ENCODE results near the gene MRPL3. TPM values are rescaled to one million over a fixed set of nuclear protein-coding genes. Genes with fewer than 3 reads are reported as not detected.
A peak's percentile ranks its signal among the peaks of the same experiment; 100 is the strongest.
"Not testable (repeated sequence)": the region's sequence is repeated elsewhere in the genome, so short reads cannot be mapped to it uniquely, and the experiment has no call there.

The MRPL3 gene
- total RNA-seq, 2 experiments from 2014 or later, result 166 to 278 TPM

DNA sequence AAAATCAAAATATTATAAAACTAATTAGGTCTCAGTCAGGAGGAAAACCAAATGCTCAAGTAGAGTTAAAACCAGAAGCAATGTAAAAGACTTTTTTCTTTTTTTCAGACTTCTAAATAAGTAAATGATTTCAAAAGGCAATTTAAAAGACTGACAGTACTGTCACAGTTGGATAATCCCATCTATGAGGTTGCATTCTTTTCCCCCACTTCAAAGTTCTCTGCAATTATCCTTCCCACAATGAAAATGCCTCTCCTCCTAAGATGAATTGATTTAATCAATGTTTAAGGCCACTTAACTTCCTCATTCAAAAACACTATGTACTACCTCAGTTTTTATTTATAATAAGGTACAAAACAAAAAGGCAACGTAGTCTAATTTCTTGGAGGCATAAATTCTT lies 8.1 kb downstream of the MRPL3 start:
- peaks cover 21% of the 10 kb centered on the region for H3K4me1 Mint-ChIP-seq
- intact Hi-C loops (cut with DNase I, micrococcal nuclease), result no loop called here
- POLR2A ChIA-PET, result no interaction called here
- H3K27ac Mint-ChIP-seq, result no peak overlapping the region
- H3K9me3 Mint-ChIP-seq (ENCODE audit: low read depth), result no peaks in the 10 kb centered on the region
- CTCF ChIA-PET, result no interaction called here
- ATAC-seq (no peak), DNase-seq (no peak)
- no peaks in the 10 kb centered on the region for H3K27me3 Mint-ChIP-seq
- H3K4me3 Mint-ChIP-seq, result no peak overlapping the region
- H3K36me3 Mint-ChIP-seq (ENCODE audit: low read depth), result peaks cover 54% of the 10 kb centered on the region

DNA sequence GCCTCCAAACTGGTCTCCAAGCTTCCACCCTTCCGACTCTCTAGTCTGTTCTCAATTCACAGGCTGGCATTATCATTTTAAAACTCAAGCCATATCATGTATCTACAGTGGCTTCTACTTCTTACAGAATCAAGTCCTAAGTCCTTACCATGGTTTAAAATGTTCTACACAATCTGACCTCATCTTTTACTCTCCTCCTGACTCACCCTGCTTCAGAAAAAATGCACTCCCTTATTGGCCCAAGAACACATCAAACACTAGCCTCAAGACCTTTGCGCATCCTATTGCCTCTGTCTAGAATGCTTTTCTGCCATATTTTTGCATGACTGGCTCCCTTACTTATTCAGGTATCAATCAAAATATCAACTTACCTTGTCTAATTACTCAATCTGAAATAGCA lies 11.0 kb downstream of the MRPL3 start:
- Mint-ChIP-seq H3K27me3 (no peaks in the 10 kb centered on the region), H3K4me3 (no peak overlapping the region), H3K9me3 (ENCODE audit: low read depth) (no peaks in the 10 kb centered on the region), H3K36me3 (ENCODE audit: low read depth) (peaks cover 51% of the 10 kb centered on the region), H3K27ac (no peak overlapping the region), H3K4me1 (peaks cover 17% of the 10 kb centered on the region)
- ATAC-seq (peak; percentile 66), DNase-seq (no peak)
- CTCF ChIA-PET, result no interaction called here
- intact Hi-C loops (cut with DNase I, micrococcal nuclease), result no loop called here
- POLR2A ChIA-PET, result no interaction called here

GRCh38 chr3:131491084-131491483 lies 11.7 kb downstream of the MRPL3 start:
- ChIA-PET POLR2A (no interaction called here), CTCF (interaction anchor here (1.0 kb wide), 1 partner anchor 9 kb away, joined by 3 read pairs; no protein-coding TSS in a partner anchor)
- Mint-ChIP-seq H3K27me3 (no peaks in the 10 kb centered on the region), H3K4me1 (peaks cover 17% of the 10 kb centered on the region), H3K27ac (no peak overlapping the region), H3K9me3 (ENCODE audit: low read depth) (no peaks in the 10 kb centered on the region), H3K4me3 (no peak overlapping the region), H3K36me3 (ENCODE audit: low read depth) (peaks cover 50% of the 10 kb centered on the region)
- ATAC-seq (no peak), DNase-seq (no peak)
- intact Hi-C loops (cut with DNase I, micrococcal nuclease), result no loop called here

DNA sequence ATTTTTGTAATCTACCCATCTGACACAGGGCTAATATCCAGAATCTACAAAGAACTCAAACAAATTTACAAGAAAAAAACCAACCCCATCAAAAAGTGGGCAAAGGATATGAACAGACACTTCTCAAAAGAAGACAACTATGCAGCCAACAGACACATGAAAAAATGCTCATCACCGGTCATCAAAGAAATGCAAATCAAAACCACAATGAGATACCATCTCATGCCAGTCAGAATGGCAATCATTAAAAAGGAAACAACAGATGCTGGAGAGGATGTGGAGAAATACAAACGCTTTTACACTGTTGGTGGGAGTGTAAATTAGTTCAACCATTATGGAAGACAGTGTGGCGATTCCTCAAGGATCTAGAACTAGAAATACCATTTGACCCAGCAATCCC lies 16.2 kb downstream of the MRPL3 start:
- ATAC-seq; H3K27me3 Mint-ChIP-seq; POLR2A ChIA-PET; H3K4me3 Mint-ChIP-seq; H3K9me3 Mint-ChIP-seq (ENCODE audit: low read depth); DNase-seq; CTCF ChIA-PET; intact Hi-C loops (cut with DNase I, micrococcal nuclease): not testable (repeated sequence)
- H3K36me3 Mint-ChIP-seq (ENCODE audit: low read depth), result peaks cover 40% of the 10 kb centered on the region
- peaks cover 17% of the 10 kb centered on the region for H3K4me1 Mint-ChIP-seq
- peak overlapping the region; percentile 34 for H3K27ac Mint-ChIP-seq

GRCh38 chr3:131485119-131485518 lies 17.7 kb downstream of the MRPL3 start:
- DNase-seq (no peak), ATAC-seq (no peak)
- ChIA-PET CTCF (interaction anchor here (0.5 to 0.9 kb wide), 2 partner anchors 10 to 103 kb away, joined by 4 read pairs; no protein-coding TSS in a partner anchor), POLR2A (no interaction called here)
- intact Hi-C loops (cut with DNase I, micrococcal nuclease), result no loop called here
- no peaks in the 10 kb centered on the region for H3K9me3 Mint-ChIP-seq (ENCODE audit: low read depth)
- H3K4me1 Mint-ChIP-seq, result peaks cover 17% of the 10 kb centered on the region
- H3K4me3 Mint-ChIP-seq, result no peak overlapping the region
- no peak overlapping the region for H3K27ac Mint-ChIP-seq
- no peaks in the 10 kb centered on the region for H3K27me3 Mint-ChIP-seq
- H3K36me3 Mint-ChIP-seq (ENCODE audit: low read depth), result peaks cover 43% of the 10 kb centered on the region

DNA sequence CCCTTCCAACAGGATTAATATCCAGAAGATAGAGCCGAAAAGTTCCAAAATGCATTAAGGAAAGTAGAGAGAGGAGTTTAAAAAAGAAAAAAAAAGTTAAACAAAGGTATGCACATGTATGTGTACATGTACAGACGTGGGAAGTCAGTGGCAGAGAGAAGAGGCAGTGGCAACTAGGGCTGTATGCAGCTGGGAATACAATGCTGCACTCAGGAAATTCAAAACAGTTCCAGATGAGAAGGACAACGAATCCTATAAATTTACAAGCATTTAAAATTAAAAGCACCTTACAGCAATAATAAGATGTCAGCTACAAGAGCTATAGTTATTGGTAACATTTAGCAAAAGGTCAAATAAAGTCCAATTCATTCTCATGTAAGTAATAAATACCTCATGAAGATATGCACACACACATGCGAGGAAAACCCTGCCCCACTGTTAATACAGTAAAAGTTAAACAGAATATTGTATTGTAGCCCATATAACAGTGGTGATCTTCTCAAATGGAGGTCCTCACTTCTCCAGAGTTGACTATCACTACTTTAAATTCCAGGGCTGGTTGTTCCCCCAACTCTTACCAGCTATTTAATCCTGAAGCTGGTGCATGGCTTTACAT lies 18.2 kb downstream of the MRPL3 start:
- Mint-ChIP-seq H3K36me3 (ENCODE audit: low read depth) (peaks cover 46% of the 10 kb centered on the region), H3K9me3 (ENCODE audit: low read depth) (no peaks in the 10 kb centered on the region), H3K27ac (no peak overlapping the region), H3K4me3 (no peak overlapping the region), H3K4me1 (peaks cover 17% of the 10 kb centered on the region), H3K27me3 (no peaks in the 10 kb centered on the region)
- ATAC-seq (no peak), DNase-seq (no peak)
- CTCF ChIA-PET, result interaction anchor here (0.5 to 0.9 kb wide), 2 partner anchors 9 to 103 kb away, joined by 4 read pairs; no protein-coding TSS in a partner anchor
- POLR2A ChIA-PET, result no interaction called here
- intact Hi-C loops (cut with DNase I, micrococcal nuclease), result no loop called here

DNA sequence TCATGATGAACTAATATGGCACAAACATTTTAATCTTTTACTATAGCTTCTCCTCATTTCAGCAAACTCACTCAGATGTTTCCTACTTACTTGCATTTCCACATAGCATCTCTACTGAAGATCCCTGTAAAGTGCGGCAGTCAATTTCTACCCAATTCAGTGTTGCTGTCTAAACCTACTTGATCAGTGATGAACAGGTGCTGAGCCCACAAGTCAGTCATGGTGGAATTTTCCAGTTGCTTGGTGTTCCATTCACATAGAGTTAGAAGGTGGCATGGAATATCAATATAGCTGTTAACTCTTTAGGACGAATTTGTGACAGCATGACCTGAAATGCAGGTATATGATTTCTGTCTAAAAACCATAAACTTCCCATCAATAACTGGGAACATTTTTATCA lies 22.7 kb downstream of the MRPL3 start:
- Mint-ChIP-seq H3K9me3 (ENCODE audit: low read depth) (no peaks in the 10 kb centered on the region), H3K4me1 (peaks cover 18% of the 10 kb centered on the region), H3K27me3 (no peaks in the 10 kb centered on the region), H3K4me3 (no peak overlapping the region), H3K27ac (no peak overlapping the region), H3K36me3 (ENCODE audit: low read depth) (peaks cover 35% of the 10 kb centered on the region)
- intact Hi-C loops (cut with DNase I, micrococcal nuclease), result no loop called here
- ChIA-PET POLR2A (no interaction called here), CTCF (no interaction called here)
- no peak for DNase-seq
- ATAC-seq, result no peak

GRCh38 chr3:131477813-131478212 lies 25.0 kb downstream of the MRPL3 start:
- Mint-ChIP-seq H3K4me1 (peaks cover 36% of the 10 kb centered on the region), H3K9me3 (ENCODE audit: low read depth) (no peaks in the 10 kb centered on the region), H3K36me3 (ENCODE audit: low read depth) (peaks cover 40% of the 10 kb centered on the region), H3K27me3 (no peaks in the 10 kb centered on the region), H3K27ac (no peak overlapping the region), H3K4me3 (no peak overlapping the region)
- POLR2A ChIA-PET, result interaction anchor here (0.5 kb wide), 1 partner anchor 146 kb away, joined by 3 read pairs; no protein-coding TSS in a partner anchor
- DNase-seq, result no peak
- intact Hi-C loops (cut with DNase I, micrococcal nuclease), result no loop called here
- no peak for ATAC-seq
- CTCF ChIA-PET, result no interaction called here

- Mint-ChIP-seq H3K27ac (no peak overlapping the region), H3K27me3 (no peaks in the 10 kb centered on the region), H3K36me3 (ENCODE audit: low read depth) (peaks cover 48% of the 10 kb centered on the region), H3K4me1 (peaks cover 60% of the 10 kb centered on the region), H3K9me3 (ENCODE audit: low read depth) (no peaks in the 10 kb centered on the region), H3K4me3 (no peak overlapping the region)
- intact Hi-C loops (cut with DNase I, micrococcal nuclease), result no loop called here
- DNase-seq (no peak), ATAC-seq (no peak)
- CTCF ChIA-PET, result no interaction called here
- POLR2A ChIA-PET, result no interaction called here
These were observed 28.7 kb downstream of the MRPL3 start for GRCh38 chr3:131474115-131474514.

GRCh38 chr3:131470377-131470776 lies 32.4 kb downstream of the MRPL3 start:
- H3K27ac Mint-ChIP-seq, result peak overlapping the region; percentile 26
- ChIA-PET CTCF (no interaction called here), POLR2A (no interaction called here)
- no peaks in the 10 kb centered on the region for H3K27me3 Mint-ChIP-seq
- ATAC-seq (peak; percentile 83), DNase-seq (peak; percentile 10)
- intact Hi-C loops (cut with DNase I, micrococcal nuclease), result loop anchor here in 1 of 2 experiments (1.0 kb wide), 1 partner anchor 32 kb away; the partner anchor contains the start of gene MRPL3
- peaks cover 44% of the 10 kb centered on the region for H3K36me3 Mint-ChIP-seq (ENCODE audit: low read depth)
- peaks cover 42% of the 10 kb centered on the region for H3K4me1 Mint-ChIP-seq
- H3K9me3 Mint-ChIP-seq (ENCODE audit: low read depth), result no peaks in the 10 kb centered on the region
- no peak overlapping the region for H3K4me3 Mint-ChIP-seq

DNA sequence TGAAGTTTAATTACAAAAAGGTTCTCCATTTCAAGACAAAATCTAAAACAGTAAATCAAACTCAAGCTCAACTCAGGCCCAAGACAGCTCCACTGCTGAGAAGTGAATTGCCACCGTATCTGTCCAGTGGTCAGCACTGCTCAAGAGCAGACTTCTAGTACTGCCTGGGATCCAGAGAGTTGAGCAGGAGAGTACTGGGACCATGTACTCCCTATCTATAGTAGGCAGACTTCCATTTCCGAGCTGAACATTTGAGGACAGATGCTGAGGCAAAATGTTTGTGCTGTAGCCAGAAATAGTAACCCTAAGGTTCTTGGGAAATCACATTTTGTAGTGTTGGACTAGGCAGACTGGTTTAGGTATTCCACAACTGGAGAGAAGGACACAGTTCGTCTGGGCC lies 44.1 kb downstream of the MRPL3 start:
- CTCF ChIA-PET, result interaction anchor here (0.5 kb wide), 1 partner anchor 283 kb away, joined by 3 read pairs; no protein-coding TSS in a partner anchor

DNA sequence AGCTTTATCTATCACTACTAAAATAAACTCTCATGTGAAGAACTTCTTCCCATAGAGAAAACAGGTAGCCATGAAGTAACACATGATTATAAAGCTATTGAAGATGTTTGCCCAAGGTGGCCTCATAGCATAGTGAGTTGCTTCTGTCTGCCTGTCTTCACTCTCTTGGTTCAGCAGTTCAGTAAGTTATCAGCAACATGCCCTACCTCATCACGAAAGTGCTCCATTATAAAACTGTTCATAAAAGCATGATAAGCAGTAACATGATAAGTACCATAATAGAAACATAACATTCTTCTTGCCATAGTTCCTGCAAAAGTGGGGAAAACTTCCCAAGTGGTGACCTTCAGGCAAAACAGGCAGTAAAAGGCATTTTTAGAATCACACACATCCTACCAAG lies 45.6 kb downstream of the MRPL3 start:
- Mint-ChIP-seq H3K4me3 (no peak overlapping the region), H3K9me3 (ENCODE audit: low read depth) (no peaks in the 10 kb centered on the region), H3K4me1 (no peaks in the 10 kb centered on the region), H3K36me3 (ENCODE audit: low read depth) (peaks cover 28% of the 10 kb centered on the region), H3K27ac (no peak overlapping the region), H3K27me3 (no peaks in the 10 kb centered on the region)
- ChIA-PET CTCF (no interaction called here), POLR2A (no interaction called here)
- DNase-seq (no peak), ATAC-seq (no peak)
- intact Hi-C loops (cut with DNase I, micrococcal nuclease), result no loop called here

More for the DNA sequence above, 44.1 kb downstream of the MRPL3 start:
- Mint-ChIP-seq H3K27ac (peak overlapping the region; percentile 10), H3K9me3 (ENCODE audit: low read depth) (no peaks in the 10 kb centered on the region), H3K36me3 (ENCODE audit: low read depth) (peaks cover 39% of the 10 kb centered on the region), H3K4me1 (no peaks in the 10 kb centered on the region), H3K4me3 (no peak overlapping the region), H3K27me3 (no peaks in the 10 kb centered on the region)
- intact Hi-C loops (cut with DNase I, micrococcal nuclease), result no loop called here
- POLR2A ChIA-PET, result no interaction called here
- ATAC-seq (no peak), DNase-seq (no peak)

Data from activated CD4-positive, alpha-beta T cell treated with anti-CD3 and anti-CD28 coated beads for 36 hours (primary cell).